HG03108 (cell line): Measurements from ENCODE around the gene SERPINA6.
"Not testable (repeated sequence)": the region's sequence is repeated elsewhere in the genome, so short reads cannot be mapped to it uniquely, and the experiment has no call there.

Source experiments
- ATAC-seq: cut with Tn5 transposase; IDR thresholded peaks from one replicate; pipeline ENCODE4 v1.9.1; 2021; ENCODE audit warnings: moderate library complexity; ENCODE audit not compliant: unreplicated experiment

SERPINA6 gene

DNA sequence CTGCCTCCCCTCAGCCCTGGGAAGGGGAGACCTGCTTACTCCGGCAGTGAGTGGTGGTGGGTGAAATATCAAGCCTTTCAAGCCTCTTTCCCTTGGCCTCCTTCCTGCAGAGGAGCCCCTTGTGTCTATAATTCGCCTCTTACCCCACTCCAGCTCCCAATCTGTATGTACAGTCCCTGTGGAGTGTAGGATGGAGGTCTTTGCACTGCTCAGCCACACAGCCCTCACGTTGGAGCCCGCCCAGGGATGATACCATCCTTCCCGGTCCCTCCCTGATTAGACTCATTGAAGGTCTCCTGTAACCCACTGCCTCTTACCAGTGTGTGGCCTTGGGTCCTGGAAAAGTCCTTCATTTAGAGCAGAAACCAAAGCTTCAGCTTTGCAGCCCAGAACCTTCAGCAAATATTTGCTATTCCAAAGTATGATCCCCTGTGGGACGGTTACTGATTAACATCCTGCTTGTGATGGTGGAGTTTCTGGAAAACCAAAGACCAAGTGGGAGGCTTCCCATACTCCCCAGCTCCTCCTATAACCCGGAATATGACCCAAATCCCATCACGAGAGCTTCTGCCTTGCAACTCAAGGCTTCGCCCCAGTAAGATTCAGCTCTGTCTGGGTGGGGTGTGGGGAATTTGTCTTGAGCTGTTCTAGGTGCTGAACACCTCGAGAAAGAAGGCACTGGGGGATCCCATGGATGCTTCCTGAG lies 30.1 kb downstream of the SERPINA6 start, which contains the start of gene SERPINA10:
Gene SERPINA10 (minus strand): TSS at position 397 of the 706 bp plus-strand sequence. CDS start 2,675 bp downstream, outside the sequence.
- ATAC-seq = no peak

DNA sequence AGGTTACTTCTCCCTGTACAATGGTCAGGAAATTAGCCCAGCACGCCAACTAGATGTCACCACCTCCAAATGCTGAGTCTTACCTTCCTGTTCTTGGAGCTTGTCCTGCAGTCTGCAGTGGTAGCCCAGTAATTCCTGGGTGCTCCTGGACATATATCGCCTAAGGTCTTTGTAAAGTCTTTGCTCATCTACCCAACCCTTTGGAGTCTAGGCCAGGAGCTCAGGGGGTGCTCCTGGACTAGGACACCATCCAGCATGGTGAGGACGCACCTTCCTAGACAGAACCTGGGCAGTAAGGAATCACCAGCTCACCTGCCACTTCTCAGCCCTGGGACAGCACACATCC lies 30.6 kb downstream of the SERPINA6 start:
- no peak for ATAC-seq

DNA sequence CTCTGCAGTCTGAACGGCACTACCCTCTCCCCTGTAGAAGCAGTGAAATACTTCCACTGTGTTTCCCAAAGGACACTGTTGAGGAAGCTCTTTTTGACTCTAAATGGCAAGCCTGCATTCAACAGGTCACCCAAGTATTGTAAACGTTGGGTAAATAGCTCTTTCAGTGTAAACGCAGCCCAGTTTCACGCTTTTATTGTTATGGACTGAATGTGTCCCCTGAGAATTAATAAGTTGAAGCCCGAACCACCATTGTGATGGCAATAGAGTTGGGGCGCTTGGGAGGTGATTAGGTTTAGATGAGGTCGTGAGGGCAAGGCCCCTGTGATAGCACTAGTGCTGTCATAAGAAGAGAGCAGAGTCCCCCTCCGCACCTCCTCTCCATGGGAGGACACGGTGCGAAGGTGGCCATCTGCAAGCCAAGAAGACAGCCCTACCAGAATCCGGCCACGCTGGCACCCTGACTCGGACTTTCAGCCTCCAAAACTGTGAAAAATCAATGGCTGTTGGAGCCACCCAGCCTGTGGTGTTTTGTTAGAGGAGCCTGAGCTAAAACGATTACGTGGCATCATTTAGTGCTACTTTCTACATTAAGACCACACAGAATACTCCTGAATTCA lies 31.1 kb downstream of the SERPINA6 start:
- no peak for ATAC-seq

DNA sequence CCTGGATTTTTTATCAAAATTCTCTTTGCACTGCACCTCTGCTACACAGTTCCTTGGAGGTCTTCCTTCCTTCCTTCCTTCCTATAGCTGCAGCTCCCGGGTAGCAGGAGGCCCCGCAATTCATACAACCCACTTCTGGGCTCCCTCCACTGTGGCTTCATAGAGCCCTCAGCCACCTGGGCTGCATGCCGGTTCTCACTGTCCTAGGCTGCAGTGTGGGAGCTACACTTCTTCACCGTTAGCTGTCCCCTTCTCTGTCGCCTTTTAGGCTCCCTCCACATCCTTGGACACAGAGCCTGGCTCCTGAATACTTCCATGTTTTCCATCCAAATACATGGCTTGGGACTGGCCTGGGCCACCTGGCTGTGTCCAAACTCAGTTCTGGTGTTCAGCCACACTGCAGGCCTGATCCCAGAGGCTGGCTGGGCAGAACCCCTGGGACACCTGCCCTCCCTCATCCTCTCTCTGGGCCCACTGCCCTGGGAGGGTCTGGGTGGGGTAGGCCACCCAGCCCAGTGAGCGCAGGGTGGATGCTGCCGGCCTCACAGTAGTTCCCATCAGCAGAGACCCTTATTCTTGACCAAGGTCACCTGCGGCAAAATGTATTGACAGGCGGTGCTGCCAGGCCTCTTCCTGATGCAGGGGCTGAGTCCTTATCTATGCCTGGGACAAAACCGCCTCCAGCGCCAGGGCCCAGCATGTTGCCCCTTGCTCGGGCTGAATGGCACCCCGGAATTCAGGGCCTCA lies 31.8 kb downstream of the SERPINA6 start:
- ATAC-seq = no peak

DNA sequence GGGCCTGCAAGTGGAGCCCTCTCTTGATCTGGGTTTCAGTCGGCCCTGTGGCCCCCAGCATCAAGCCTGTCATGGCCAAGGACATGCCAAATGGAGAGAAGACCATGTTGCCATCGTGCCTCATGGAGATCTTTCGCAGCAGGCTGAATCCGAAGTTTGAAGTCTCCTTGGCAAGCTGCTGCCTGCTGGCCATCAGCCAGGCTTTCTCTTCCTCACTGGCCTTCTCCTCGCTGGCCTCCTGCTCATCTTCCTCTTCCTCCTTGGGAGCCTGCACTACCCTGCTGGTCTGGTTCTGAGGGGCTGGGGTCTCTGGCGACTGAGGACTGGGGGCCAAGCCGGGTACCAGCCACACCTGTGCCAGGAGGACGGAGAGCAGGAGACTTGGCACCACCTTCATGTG lies 32.9 kb downstream of the SERPINA6 start:
- no peak for ATAC-seq

DNA sequence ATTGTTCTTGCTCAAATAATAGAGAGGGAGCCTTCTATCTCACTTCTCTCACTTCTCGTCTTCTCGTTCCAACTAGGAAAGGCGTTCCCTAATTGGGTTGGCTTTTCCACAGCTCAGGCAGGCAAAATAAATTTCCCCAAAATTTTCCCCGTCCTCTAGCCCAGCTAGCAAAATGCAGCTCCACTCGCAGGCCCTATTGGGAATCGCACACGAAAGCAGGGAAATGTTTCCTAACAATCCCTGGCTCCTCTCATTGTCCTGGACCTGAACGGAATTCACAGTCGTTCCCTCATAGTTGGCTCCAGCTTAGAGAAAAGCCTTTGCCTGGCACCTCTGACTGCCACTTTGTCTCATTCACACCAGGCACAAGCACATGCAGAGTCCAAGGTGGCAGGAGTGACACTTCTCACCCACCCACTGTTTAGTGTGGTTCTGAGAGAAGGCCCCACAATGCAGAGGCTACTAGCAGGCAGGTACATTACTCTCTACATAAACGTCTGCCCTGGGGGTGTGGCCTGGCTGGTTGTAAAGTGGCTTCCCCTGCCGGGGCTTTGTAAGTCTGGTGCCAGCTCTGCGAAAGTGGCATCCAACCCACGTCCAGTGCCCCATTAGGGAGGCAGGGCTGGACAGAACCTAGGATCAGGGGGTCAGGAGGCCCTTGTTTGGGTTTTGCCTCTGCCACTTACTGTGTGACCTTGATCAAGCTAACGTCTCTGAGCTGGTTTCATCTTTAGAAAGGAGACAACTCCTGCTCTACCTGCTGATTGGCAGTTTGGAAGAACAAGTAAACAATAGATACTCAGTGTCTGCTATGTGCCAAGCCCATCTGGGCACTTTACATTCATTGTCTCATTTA lies 34.3 kb downstream of the SERPINA6 start:
- no peak for ATAC-seq

DNA sequence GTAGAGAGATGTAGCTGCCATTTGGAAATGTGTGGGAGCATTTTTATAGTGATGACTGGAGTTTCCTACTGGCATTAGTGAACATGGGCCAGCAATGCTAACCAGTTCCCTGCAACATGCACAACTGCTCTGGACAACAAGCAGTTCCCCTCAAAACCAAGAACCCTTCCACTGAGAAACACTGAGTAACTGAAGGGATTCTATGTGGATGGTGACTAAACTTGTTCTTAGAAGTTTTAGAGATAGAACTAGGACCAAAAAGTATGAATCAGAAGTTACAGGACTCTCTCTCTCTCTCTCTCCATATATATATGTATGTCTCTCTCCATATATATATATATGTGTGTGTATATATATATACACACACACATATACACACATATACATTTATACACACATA lies 38.0 kb downstream of the SERPINA6 start:
- ATAC-seq = no peak

DNA sequence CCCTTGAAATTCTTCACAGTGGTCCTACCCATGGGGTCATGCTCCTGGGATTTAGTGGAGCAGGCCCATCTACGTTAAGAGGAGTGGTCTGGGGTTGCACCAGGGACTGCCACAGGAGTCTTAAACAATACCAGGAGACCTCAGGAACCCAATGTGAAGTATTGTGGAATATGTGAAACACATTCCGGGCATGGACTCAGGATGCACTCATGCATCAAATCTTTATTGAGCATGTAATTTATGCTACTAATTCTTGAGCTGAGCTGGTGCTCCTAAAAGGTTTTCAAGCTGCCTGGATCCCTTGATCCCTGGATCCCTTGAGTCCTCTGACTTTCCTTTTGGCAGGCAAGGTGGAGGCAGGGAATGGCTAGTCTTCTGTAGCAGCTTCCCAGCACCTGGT lies 38.9 kb downstream of the SERPINA6 start:
- no peak for ATAC-seq

DNA sequence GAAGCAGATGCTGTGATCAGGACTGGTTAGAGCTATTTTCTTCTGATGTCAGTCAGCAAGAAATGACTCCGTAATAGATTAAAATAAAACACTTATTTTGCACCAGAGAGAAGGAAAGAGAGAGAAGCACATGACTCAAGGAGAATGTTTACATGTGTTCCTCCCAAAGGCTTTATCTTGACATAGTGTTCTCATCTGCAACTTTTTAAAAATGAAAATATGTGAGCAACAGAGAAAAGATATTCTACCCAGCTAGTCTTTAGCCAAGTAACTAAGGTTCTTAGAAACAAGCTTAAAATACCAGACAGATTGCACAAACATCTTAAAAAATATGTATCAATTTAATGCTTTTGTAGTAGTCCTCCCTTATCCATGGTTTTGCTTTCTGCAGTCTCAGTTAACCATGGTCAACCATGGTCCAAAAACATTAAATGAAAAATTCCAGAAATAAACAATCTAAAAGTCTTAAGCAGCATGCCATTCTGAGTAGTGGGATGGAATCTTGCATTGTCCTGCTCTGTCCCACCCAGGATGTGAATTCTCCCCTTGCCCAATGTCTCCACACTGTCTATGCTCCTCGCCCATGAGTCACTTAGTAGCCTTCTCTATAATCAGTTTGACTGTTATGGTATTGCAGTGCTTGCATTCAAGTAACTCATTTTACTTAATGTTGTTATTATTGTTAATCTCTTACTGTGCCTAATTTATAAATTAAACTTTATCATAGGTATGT lies 40.0 kb downstream of the SERPINA6 start:
- ATAC-seq = no peak

DNA sequence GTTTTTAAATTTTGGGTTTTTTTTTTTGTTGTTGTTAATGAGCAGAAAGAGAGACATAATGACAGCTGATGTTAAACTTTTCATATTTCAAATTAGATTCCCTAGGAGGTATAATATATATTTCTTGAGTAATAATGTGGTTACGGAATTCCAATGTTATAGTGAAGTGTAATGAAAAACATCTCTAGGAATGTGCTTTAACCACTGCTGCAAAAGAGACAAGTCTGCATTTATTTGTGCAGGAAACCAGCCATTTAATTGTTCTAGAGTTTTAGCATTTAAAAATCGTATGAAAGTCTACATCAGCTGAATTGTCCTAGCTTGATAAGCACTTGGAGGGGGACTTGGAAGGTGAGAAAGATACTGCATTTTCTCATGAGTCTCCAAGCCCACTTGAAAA lies 44.4 kb downstream of the SERPINA6 start:
- no peak for ATAC-seq

DNA sequence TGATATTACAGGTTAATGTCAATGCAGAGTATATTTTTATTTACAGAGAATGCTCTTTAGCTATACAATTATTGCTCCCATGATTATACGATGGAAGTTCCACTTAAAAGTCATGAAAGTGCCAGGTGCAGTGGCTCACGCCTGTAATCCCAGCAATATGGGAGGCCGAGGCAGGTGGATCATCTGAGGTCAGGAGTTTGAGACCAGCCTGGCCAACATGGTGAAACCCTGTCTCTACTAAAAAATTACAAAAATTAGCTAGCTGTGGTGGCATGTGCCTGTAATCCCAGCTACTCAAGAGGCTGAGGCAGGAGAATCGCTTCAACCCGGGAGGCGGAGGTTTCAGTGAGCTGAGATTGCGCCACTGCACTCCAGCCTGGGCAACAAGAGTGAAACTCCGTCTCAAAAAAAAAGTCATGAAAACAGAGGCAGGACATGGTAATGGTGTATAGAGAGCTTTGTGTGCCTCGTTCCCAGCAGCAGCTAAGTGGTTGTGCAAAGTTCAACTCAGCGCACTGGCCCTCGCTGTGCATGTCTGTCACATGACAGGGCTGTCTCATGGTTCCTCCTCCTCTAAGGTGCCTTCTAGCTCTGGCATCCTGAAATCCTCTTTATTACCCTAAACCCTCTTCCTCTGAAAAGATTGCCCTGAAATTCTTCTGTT lies 46.1 kb downstream of the SERPINA6 start:
- not testable (repeated sequence) for ATAC-seq

DNA sequence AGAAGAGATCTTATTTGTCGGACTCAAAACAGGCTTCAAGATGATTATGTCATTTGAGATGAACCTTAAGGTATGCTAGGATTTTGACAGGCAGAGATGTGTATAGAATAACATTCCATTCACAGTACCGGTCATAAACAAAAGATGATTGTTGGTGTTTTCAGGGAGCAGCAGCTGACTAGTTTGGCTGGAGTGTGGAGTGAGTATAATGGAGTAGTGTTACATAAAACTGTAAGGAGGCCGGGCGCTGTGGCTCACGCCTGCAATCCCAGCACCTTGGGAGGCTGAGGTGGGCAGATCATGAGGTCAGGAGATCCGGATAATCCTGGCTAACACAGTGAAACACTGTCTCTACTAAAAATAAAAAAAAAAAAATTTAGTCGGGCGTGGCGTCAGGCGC lies 54.0 kb downstream of the SERPINA6 start:
- no peak for ATAC-seq

DNA sequence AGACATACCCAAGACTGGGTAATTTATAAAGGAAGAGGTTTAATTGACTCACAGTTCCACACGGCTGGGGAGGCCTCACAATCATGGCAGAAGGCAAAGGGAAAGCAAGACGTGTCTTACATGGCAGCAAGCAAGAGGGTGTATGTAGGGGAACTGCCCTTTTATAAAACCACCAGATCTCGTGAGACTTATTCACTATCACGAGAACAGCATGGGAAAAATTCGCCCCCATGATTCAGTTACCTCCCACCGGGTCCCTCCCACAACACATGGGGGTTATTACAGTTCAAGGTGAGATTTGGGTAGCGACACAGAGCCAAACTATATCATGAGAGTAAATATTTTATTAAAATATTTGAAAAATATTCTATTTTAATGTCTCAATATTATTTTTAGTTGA lies 54.6 kb downstream of the SERPINA6 start:
- ATAC-seq = not testable (repeated sequence)

DNA sequence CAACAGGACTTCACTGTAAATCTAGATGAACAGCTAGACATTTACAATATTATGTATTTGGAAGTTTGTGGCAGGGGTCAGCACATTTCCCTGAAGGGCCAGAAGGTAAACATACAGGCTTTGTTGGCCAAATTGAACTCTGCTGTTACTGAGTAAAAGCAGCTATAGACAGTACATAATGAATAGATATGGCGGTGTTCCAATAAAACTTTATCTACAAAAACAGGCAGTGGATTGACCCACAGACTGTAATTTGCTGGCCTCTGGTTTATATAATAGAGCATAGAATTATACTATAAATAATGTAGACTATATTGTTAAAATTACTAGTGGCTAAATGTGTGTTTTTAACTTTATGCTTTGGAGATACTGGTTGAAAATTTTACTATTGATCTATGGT lies 55.8 kb downstream of the SERPINA6 start:
- no peak for ATAC-seq

DNA sequence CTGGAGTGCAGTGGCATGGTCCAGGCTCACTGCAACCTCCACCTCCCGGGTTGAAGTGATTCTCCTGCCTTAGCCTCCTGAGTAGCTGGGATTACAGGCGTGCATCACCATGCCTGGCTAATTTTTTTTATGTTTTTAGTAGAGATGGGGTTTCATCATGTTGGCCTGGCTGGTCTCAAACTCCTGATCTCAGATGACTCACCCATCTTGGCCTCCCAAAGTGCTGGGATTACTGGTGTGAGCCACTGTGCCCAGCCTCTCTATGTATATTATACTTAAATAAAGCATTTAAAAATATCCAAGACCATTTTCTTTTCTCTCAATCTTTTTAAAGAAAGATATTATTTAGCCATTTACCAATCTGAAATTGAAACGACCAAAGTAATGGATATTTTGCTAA lies 58.9 kb downstream of the SERPINA6 start:
- not testable (repeated sequence) for ATAC-seq
